ENCODE results near the gene CNTNAP2.

GRCh38 chr7:146548816-146549215 is 432.2 kb downstream of the CNTNAP2 start:
- TF ChIP-seq POLR2A (IDR thresholded peaks at IDR 0.05; ENCODE audit: low read depth, low read length), result no peak
- no peak for TF ChIP-seq POU2F2 (IDR thresholded peaks at IDR 0.05; ENCODE audit: low read depth, low read length)
- no peak for TF ChIP-seq TAF1 (IDR thresholded peaks at IDR 0.05; ENCODE audit: low read depth, low read length)
